KMS-11 (cell line): ENCODE results near the gene PTPRN2.

Experiments
- H2AFZ ChIP-seq: fragments of 200-600 bp; sonication (generic); 2 replicates; pipeline ENCODE4 v1.6.1; 2016; ENCODE audit warnings: antibody characterized with exemption, mixed run types, low read depth
- H3K27ac ChIP-seq: fragments of 200-600 bp; sonication (generic); 2 replicates; pipeline ENCODE4 v1.6.1; 2016; ENCODE audit warnings: mild to moderate bottlenecking, mixed run types
- H3K27me3 ChIP-seq: fragments of 200-600 bp; sonication (generic); 2 replicates; pipeline ENCODE4 v1.6.1; 2017; ENCODE audit warnings: mild to moderate bottlenecking, low read depth, mixed run types, moderate library complexity; ENCODE audit not compliant: insufficient read depth
- H3K36me3 ChIP-seq: fragments of 200-600 bp; sonication (generic); 2 replicates; pipeline ENCODE4 v1.6.1; 2017; ENCODE audit warnings: mild to moderate bottlenecking, mixed run types; ENCODE audit not compliant: insufficient read depth
- H3K4me1 ChIP-seq: fragments of 200-600 bp; sonication (generic); 2 replicates; pipeline ENCODE4 v1.6.1; 2016; ENCODE audit warnings: mild to moderate bottlenecking, low read depth, mixed run types; ENCODE audit not compliant: poor library complexity, severe bottlenecking
- H3K4me2 ChIP-seq: fragments of 200-600 bp; sonication (generic); 2 replicates; pipeline ENCODE4 v1.7.0; 2016; ENCODE audit warnings: mild to moderate bottlenecking, mixed run types
- H3K4me3 ChIP-seq: fragments of 200-600 bp; sonication (generic); IDR thresholded peaks from 2 replicates; pipeline ENCODE4 v1.6.1; 2017; ENCODE audit warnings: low read depth, low read length, mixed read lengths; ENCODE audit not compliant: insufficient read depth
- H3K79me2 ChIP-seq: fragments of 200-600 bp; sonication (generic); 2 replicates; pipeline ENCODE4 v1.6.1; 2016; ENCODE audit warnings: low read depth, mixed run types; ENCODE audit not compliant: insufficient read depth
- H3K9ac ChIP-seq: fragments of 200-600 bp; sonication (generic); 2 replicates; pipeline ENCODE4 v1.6.1; 2016; ENCODE audit warnings: mild to moderate bottlenecking, mixed run types
- H4K20me1 ChIP-seq: fragments of 200-600 bp; sonication (generic); 2 replicates; pipeline ENCODE4 v1.6.1; 2016; ENCODE audit warnings: mild to moderate bottlenecking, mixed run types; ENCODE audit not compliant: insufficient read depth
- TF ChIP-seq, protein P1 (sequence below): fragments of 200-600 bp; sonication (generic); conservative IDR thresholded peaks from 2 replicates; pipeline ENCODE4 v1.6.1; 2017; ENCODE audit warnings: low read depth, mild to moderate bottlenecking, antibody characterized with exemption, low read length, moderate library complexity, mixed read lengths

Gene PTPRN2

DNA sequence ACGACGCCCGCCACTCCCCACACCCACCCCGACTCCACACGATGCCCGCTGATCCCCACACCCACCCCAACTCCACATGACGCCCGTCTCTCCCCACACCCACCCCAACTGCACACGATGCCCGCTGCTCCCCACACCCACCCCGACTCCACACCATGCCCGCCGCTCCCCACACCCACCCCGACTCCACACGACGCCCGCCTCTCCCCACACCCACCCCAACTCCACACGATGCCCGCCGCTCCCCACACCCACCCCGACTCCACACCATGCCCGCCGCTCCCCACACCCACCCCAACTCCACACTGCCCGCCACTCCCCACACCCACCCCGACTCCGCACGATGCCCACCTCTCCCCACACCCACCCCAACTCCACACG is 933.8 kb downstream of the PTPRN2 start:
- H2AFZ ChIP-seq: no peak overlapping the region
- no peaks in the 10 kb centered on the region for H3K4me1 ChIP-seq
- H3K27me3 ChIP-seq: peaks cover 12% of the 10 kb centered on the region

DNA sequence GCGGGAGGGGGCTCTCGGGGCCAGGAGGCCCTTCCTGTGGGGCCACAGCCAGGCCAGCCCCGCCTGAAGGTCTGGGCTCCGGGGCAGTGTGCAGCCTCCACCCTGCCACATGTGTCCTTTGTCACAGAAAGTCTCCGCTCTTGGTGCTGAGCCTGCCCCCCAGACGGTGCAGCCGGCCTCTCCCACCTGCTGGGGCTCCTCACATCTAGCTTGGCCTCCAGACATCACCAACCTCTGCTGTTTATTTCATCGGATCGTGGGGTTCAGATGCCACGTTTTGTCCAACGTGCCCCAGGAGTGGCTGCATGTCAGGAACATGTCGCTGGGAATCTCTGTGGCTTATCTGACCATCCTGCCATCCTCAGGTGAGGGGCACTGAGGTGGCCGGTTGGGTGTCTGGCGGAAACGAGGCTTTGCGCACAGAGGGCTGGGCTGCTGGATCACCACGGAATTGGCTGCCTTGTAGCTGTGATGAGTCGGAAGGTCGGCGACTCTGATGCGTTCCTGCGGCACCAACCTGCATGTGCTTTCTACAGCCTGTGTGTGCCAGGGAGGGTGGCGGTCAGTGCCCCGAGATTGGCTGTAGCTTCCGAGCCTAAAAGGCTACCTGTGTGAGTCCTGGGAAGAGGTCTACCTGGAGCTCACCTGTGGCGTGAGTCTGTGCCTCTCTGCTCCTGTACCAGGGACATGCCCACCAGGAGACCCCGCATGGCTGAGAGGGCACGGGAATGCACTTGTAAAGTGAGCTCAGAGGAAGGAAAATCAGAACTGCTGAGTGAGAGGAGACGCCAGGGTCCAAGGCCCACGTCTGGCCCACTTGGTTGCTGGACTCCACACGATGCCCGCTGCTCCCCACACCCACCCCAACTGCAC is 934.4 kb downstream of the PTPRN2 start:
- H3K4me3 ChIP-seq: no peak overlapping the region
- no peak overlapping the region for H3K9ac ChIP-seq
- H3K27me3 ChIP-seq: peaks cover 12% of the 10 kb centered on the region
- no peaks in the 10 kb centered on the region for H3K79me2 ChIP-seq
- TF ChIP-seq, protein P1, sequence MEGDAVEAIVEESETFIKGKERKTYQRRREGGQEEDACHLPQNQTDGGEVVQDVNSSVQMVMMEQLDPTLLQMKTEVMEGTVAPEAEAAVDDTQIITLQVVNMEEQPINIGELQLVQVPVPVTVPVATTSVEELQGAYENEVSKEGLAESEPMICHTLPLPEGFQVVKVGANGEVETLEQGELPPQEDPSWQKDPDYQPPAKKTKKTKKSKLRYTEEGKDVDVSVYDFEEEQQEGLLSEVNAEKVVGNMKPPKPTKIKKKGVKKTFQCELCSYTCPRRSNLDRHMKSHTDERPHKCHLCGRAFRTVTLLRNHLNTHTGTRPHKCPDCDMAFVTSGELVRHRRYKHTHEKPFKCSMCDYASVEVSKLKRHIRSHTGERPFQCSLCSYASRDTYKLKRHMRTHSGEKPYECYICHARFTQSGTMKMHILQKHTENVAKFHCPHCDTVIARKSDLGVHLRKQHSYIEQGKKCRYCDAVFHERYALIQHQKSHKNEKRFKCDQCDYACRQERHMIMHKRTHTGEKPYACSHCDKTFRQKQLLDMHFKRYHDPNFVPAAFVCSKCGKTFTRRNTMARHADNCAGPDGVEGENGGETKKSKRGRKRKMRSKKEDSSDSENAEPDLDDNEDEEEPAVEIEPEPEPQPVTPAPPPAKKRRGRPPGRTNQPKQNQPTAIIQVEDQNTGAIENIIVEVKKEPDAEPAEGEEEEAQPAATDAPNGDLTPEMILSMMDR: no peak
- H3K4me2 ChIP-seq: no peak overlapping the region
- H2AFZ ChIP-seq: no peak overlapping the region
- no peaks in the 10 kb centered on the region for H3K4me1 ChIP-seq
- H4K20me1 ChIP-seq: no peaks in the 10 kb centered on the region
- no peaks in the 10 kb centered on the region for H3K36me3 ChIP-seq
- H3K27ac ChIP-seq: no peak overlapping the region

More for the DNA sequence above, 933.8 kb downstream of the PTPRN2 start:
- H3K4me2 ChIP-seq: no peak overlapping the region
- no peaks in the 10 kb centered on the region for H4K20me1 ChIP-seq
- H3K27ac ChIP-seq: no peak overlapping the region
- TF ChIP-seq, protein P1: no peak
- H3K9ac ChIP-seq: no peak overlapping the region
- no peak overlapping the region for H3K4me3 ChIP-seq
- no peaks in the 10 kb centered on the region for H3K79me2 ChIP-seq
- H3K36me3 ChIP-seq: no peaks in the 10 kb centered on the region

DNA sequence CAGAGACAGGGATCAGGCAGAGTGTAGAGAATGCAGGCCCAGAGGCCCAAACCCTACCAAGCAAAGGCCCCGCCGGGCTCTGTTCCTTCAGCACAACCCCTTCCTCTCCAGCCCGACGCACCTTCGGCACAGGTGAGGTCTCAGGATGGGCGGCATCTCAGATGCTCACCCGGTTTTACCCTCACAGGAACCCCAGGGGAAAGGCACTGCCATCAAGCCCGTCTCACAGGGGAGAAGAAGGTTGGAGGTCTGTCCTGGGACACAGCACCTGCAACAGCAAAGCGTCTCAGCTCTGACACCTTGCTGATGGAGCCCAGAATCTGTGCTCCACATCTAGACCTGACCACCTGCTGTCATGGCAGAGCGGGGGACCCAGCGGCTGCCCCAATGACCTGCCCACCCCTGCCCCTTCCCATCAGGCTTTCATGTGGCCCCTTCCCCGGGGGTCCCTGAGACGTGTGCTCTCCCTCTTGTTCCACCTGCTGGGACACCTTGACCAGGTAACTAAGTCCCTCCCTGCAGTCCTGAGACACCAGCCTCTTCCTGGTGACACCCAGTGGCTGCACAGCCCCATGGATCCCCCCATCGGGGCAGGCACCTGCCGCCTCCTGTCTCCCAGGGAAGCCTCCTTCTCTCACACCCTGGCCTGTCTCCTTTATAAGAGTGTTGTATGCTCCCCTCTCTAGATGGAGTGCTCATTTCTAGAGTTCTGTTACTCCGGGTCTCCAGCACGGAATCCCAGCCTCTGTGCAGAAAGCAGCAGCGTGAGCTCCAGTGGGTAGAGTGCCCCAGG is 935.3 kb downstream of the PTPRN2 start:
- Histone ChIP-seq H3K27ac (no peak overlapping the region), H2AFZ (no peak overlapping the region), H3K36me3 (no peaks in the 10 kb centered on the region), H4K20me1 (no peaks in the 10 kb centered on the region), H3K9ac (no peak overlapping the region), H3K4me1 (no peaks in the 10 kb centered on the region), H3K4me3 (no peak overlapping the region), H3K27me3 (peaks cover 12% of the 10 kb centered on the region), H3K4me2 (no peak overlapping the region), H3K79me2 (no peaks in the 10 kb centered on the region)
- TF ChIP-seq, protein P1: no peak

DNA sequence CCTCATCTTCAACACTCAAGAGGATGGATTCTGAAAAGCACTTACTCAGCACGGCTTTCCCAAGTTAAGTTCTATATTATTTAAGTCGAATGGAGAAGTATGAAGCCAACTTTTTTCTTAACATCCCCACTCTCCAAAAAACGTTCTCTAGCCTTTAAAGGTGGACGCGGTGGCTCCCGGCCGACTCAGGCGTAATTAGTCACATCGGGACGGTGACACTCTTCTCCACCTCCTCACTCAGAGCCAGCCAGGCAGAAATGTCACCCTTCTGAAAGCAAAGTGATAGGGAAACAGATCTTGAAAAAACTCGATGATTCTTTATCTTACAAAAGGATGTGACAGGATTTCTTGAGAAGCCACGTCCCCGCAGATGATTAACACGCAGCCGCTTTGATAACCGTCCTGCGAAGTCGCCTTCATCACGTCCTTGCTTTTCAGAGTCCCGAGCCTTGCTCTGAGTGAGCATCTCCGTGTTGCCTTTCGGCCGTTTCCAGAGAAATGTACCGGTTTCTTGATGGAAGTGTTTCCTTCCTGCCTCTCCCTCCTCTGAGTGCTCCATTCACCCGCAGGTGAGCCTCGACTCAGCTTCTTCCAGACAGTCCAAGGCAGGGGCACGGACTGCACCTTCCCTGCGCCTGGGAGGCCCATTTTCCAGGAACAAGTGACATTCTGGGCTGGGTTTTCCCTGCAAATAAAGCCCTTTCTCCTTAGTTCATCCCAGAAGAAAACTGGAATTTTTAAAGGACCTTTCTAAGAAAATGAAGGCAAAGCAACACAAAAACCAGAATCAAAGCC is 936.1 kb downstream of the PTPRN2 start:
- Histone ChIP-seq H3K4me3 (no peak overlapping the region), H3K79me2 (no peaks in the 10 kb centered on the region), H3K4me1 (no peaks in the 10 kb centered on the region), H2AFZ (no peak overlapping the region), H3K27me3 (peaks cover 12% of the 10 kb centered on the region), H3K27ac (no peak overlapping the region), H4K20me1 (no peaks in the 10 kb centered on the region), H3K36me3 (no peaks in the 10 kb centered on the region), H3K4me2 (no peak overlapping the region), H3K9ac (no peak overlapping the region)
- TF ChIP-seq, protein P1: no peak
